NCI-H1105 treated with DMSO at 0.1 percent for 48 hours (cell line): ENCODE data around the gene DCDC1.

Experiments used
- DNase-seq: peaks from one replicate; lab custom pipeline; 2025; lab: John Stamatoyannopoulos, UW

Gene DCDC1

GRCh38 chr11:31369348-31370329 lies at the start of gene DCDC1, which contains the start of gene DNAJC24:
DCDC1 (minus strand) TSS chr11:31369739; CDS start chr11:31328280, 41,459 bp downstream.
DNAJC24 (plus strand) TSS chr11:31369860; CDS start chr11:31370749, 889 bp downstream.
- peak; percentile 94 for DNase-seq

GRCh38 chr11:31419138-31419537 lies 49.6 kb upstream of the DCDC1 start:
- DNase-seq: no peak

- DNase-seq: no peak
Observed at GRCh38 chr11:31417816-31418215, 48.3 kb upstream of the DCDC1 start.

GRCh38 chr11:31417357-31417756 lies 47.8 kb upstream of the DCDC1 start:
- DNase-seq: no peak

GRCh38 chr11:31415435-31415834 lies 45.9 kb upstream of the DCDC1 start:
- DNase-seq: no peak

- no peak for DNase-seq
Observed at GRCh38 chr11:31414338-31414737, 44.8 kb upstream of the DCDC1 start.

GRCh38 chr11:31412946-31413345 lies 43.4 kb upstream of the DCDC1 start:
- no peak for DNase-seq

- DNase-seq: no peak
Observed at GRCh38 chr11:31408201-31408600, 38.7 kb upstream of the DCDC1 start.

- DNase-seq: no peak
Observed at GRCh38 chr11:31404614-31405013, 35.1 kb upstream of the DCDC1 start.

GRCh38 chr11:31397239-31397834 lies 27.8 kb upstream of the DCDC1 start:
- peak; percentile 34 for DNase-seq

GRCh38 chr11:31387379-31387778 lies 17.8 kb upstream of the DCDC1 start:
- no peak for DNase-seq

GRCh38 chr11:31383116-31383515 lies 13.6 kb upstream of the DCDC1 start:
- DNase-seq: no peak

- DNase-seq: no peak
Observed at GRCh38 chr11:31375879-31376278, 6.3 kb upstream of the DCDC1 start.

GRCh38 chr11:31366795-31367194 lies 2.7 kb downstream of the DCDC1 start:
- DNase-seq: no peak

- no peak for DNase-seq
Observed at GRCh38 chr11:31361743-31362142, 7.8 kb downstream of the DCDC1 start.

- DNase-seq: no peak
Observed at GRCh38 chr11:31355817-31356216, 13.7 kb downstream of the DCDC1 start.

GRCh38 chr11:31355131-31355530 lies 14.4 kb downstream of the DCDC1 start:
- peak; percentile 81 for DNase-seq

GRCh38 chr11:31351168-31351567 lies 18.4 kb downstream of the DCDC1 start:
- no peak for DNase-seq

GRCh38 chr11:31340903-31341572 lies 28.5 kb downstream of the DCDC1 start:
- no peak for DNase-seq

- no peak for DNase-seq
Observed at GRCh38 chr11:31337806-31338205, 31.7 kb downstream of the DCDC1 start.

- DNase-seq: no peak
Observed at GRCh38 chr11:31328697-31329096, 40.8 kb downstream of the DCDC1 start.

GRCh38 chr11:31327417-31327816 lies 42.1 kb downstream of the DCDC1 start:
- no peak for DNase-seq
